ENCODE data around the gene KCNJ5. TPM values are rescaled to one million over a fixed set of nuclear protein-coding genes. Genes with fewer than 3 reads are reported as not detected.

The KCNJ5 gene
- total and polyA plus RNA-seq, 2 experiments from 2014 or later, result not detected

DNA sequence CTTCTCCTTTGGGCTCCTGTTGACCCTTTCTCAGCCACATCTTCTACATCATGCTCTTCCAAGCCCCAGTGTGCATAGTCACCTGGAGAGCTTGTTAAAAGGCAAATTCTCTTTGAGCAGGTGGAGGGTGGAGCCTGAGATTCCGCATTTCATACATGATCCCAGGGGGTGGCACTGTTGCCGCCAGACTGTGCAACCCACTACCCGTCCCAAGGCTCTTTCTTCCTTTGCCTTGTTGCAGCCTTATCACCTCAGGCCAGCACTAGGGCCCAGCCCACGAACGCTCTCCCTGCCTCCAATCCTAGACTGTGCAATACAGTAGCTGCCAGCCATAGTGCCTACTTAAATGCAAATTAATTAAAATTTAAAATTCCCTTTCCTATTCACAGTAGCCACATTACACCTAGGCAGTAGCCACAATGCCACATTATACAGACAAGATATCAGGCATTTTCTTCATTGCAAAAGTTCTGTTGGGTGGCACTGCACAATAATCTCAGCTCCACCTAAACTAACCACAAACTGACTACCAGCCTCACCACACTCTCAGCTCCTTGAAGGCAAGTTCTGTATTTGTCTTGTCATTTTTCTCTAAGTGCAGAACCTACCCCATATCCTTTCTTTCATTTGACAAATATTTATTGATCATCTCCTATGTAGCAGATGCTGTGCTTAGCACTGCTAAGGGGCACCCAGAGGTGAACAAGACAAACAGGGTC, 4.6 kb upstream of the KCNJ5 start:
- H3K36me3 Mint-ChIP-seq (ENCODE audit: low read depth), result no peaks in the 10 kb centered on the region
- H3K4me3 ChIP-seq, result no peak overlapping the region
- no peaks in the 10 kb centered on the region; the same call in 1 of the 3 replicates for H3K9me3 Mint-ChIP-seq
- no peaks in the 10 kb centered on the region; the same call in 1 of the 2 replicates for H3K36me3 ChIP-seq (ENCODE audit: insufficient read depth)
- H3K4me1 ChIP-seq (ENCODE audit: insufficient read depth), result peaks cover 18% of the 10 kb centered on the region; the same call in 1 of the 2 replicates
- ATAC-seq (peak; percentile 4; the same call in 1 of the 3 replicates), DNase-seq (ENCODE audit: low spot score) (peak; percentile 53)
- peaks cover 13% of the 10 kb centered on the region; the same call in 1 of the 2 replicates for H4K20me1 ChIP-seq (replicated peaks; ENCODE audit: insufficient read depth)
- TF ChIP-seq, protein P1, sequence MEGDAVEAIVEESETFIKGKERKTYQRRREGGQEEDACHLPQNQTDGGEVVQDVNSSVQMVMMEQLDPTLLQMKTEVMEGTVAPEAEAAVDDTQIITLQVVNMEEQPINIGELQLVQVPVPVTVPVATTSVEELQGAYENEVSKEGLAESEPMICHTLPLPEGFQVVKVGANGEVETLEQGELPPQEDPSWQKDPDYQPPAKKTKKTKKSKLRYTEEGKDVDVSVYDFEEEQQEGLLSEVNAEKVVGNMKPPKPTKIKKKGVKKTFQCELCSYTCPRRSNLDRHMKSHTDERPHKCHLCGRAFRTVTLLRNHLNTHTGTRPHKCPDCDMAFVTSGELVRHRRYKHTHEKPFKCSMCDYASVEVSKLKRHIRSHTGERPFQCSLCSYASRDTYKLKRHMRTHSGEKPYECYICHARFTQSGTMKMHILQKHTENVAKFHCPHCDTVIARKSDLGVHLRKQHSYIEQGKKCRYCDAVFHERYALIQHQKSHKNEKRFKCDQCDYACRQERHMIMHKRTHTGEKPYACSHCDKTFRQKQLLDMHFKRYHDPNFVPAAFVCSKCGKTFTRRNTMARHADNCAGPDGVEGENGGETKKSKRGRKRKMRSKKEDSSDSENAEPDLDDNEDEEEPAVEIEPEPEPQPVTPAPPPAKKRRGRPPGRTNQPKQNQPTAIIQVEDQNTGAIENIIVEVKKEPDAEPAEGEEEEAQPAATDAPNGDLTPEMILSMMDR (conservative IDR thresholded peaks at IDR 0.05; ENCODE audit: low read depth in 2 of 2), result peak; percentile 35 to 61; a peak in 2 of 4 replicates
- TF ChIP-seq, protein P2, sequence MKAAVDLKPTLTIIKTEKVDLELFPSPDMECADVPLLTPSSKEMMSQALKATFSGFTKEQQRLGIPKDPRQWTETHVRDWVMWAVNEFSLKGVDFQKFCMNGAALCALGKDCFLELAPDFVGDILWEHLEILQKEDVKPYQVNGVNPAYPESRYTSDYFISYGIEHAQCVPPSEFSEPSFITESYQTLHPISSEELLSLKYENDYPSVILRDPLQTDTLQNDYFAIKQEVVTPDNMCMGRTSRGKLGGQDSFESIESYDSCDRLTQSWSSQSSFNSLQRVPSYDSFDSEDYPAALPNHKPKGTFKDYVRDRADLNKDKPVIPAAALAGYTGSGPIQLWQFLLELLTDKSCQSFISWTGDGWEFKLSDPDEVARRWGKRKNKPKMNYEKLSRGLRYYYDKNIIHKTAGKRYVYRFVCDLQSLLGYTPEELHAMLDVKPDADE (IDR thresholded peaks at IDR 0.05), result no peak
- H3K27ac Mint-ChIP-seq, result no peak overlapping the region
- H3K4me3 Mint-ChIP-seq, result no peak overlapping the region
- H2AFZ ChIP-seq, result no peak overlapping the region
- H3K4me1 Mint-ChIP-seq, result peaks cover 30% of the 10 kb centered on the region
- peaks cover 62% of the 10 kb centered on the region for H3K27me3 ChIP-seq (ENCODE audit: insufficient read depth)
- H3K9me2 ChIP-seq (ENCODE audit: insufficient read depth), result no peaks in the 10 kb centered on the region
- H3K27me3 Mint-ChIP-seq (ENCODE audit: insufficient read depth, low read depth, poor library complexity), result peaks cover 57% of the 10 kb centered on the region
- H3K79me2 ChIP-seq (replicated peaks; ENCODE audit: insufficient read depth), result no peaks in the 10 kb centered on the region
- H3K27ac ChIP-seq (ENCODE audit: low read depth), result no peak overlapping the region
- no peaks in the 10 kb centered on the region for H3F3A ChIP-seq (replicated peaks; ENCODE audit: low read depth)
- no peak overlapping the region for H3K4me2 ChIP-seq

DNA sequence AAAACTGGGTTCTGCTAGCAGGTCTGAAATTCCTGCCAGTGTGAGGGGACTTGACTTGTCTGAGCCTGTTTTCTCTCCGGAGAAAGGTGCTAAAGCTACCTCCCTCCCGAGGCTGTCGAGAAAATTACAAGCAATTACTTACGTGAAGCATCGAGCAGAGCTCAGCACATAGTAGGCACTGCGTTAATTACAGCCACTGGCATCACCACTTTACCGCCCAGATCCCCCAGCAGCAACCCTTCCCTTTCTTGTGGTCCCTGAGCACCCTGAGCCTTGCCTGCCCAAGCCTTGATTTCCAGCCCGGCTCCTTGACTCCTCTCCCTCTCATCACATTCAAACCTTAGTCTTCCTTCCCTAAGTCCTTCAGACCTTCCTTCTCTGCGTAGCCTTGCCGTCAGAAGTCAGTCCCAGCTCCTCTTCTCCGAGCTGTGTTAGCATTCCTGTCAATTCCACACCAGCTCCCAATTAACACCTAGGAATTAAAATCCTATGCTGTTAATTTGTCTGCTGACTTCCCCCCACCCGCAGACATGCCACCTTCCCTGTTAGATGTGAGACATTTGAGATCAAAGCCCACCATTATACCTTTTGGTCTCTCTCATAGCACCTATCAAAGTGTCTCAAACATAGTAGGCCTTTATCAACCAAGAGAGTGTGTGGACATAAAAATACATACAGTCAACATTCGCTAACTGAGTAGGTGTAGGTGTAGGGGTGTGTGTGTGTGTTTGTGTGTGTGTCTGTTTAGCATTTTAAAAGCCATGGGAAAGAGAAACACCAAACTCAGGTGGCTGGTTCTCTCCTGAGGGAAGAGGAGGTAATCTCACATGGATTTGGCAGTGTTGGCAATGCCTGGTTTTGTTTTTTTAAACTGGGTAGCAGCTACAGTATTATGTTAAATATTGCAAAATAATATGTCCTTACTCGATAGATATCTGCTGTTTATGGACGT, 2.8 kb upstream of the KCNJ5 start:
- Histone ChIP-seq H3K79me2 (replicated peaks; ENCODE audit: insufficient read depth) (no peaks in the 10 kb centered on the region), H2AFZ (no peak overlapping the region), H3K27ac (ENCODE audit: low read depth) (no peak overlapping the region), H3K4me3 (no peak overlapping the region), H3K4me1 (ENCODE audit: insufficient read depth) (peaks cover 29% of the 10 kb centered on the region), H3K4me2 (0 out of 2 replicates have a peak overlapping the region, but pooled peaks have one; percentile 37), H3F3A (replicated peaks; ENCODE audit: low read depth) (peaks cover 3% of the 10 kb centered on the region; the same call in 1 of the 2 replicates), H3K9me2 (ENCODE audit: insufficient read depth) (no peaks in the 10 kb centered on the region), H3K36me3 (ENCODE audit: insufficient read depth) (no peaks in the 10 kb centered on the region; the same call in 1 of the 2 replicates), H4K20me1 (replicated peaks; ENCODE audit: insufficient read depth) (peaks cover 16% of the 10 kb centered on the region; the same call in 1 of the 2 replicates), H3K27me3 (ENCODE audit: insufficient read depth) (peaks cover 79% of the 10 kb centered on the region)
- ATAC-seq (peak; percentile 38), DNase-seq (ENCODE audit: low spot score) (peak; percentile 83)
- Mint-ChIP-seq H3K27ac (no peak overlapping the region), H3K4me3 (no peak overlapping the region; the same call in 2 of the 3 replicates), H3K9me3 (no peaks in the 10 kb centered on the region; the same call in 1 of the 3 replicates), H3K36me3 (ENCODE audit: low read depth) (no peaks in the 10 kb centered on the region), H3K4me1 (peaks cover 47% of the 10 kb centered on the region), H3K27me3 (ENCODE audit: insufficient read depth, low read depth, poor library complexity) (peaks cover 73% of the 10 kb centered on the region)
- TF ChIP-seq, protein P3, sequence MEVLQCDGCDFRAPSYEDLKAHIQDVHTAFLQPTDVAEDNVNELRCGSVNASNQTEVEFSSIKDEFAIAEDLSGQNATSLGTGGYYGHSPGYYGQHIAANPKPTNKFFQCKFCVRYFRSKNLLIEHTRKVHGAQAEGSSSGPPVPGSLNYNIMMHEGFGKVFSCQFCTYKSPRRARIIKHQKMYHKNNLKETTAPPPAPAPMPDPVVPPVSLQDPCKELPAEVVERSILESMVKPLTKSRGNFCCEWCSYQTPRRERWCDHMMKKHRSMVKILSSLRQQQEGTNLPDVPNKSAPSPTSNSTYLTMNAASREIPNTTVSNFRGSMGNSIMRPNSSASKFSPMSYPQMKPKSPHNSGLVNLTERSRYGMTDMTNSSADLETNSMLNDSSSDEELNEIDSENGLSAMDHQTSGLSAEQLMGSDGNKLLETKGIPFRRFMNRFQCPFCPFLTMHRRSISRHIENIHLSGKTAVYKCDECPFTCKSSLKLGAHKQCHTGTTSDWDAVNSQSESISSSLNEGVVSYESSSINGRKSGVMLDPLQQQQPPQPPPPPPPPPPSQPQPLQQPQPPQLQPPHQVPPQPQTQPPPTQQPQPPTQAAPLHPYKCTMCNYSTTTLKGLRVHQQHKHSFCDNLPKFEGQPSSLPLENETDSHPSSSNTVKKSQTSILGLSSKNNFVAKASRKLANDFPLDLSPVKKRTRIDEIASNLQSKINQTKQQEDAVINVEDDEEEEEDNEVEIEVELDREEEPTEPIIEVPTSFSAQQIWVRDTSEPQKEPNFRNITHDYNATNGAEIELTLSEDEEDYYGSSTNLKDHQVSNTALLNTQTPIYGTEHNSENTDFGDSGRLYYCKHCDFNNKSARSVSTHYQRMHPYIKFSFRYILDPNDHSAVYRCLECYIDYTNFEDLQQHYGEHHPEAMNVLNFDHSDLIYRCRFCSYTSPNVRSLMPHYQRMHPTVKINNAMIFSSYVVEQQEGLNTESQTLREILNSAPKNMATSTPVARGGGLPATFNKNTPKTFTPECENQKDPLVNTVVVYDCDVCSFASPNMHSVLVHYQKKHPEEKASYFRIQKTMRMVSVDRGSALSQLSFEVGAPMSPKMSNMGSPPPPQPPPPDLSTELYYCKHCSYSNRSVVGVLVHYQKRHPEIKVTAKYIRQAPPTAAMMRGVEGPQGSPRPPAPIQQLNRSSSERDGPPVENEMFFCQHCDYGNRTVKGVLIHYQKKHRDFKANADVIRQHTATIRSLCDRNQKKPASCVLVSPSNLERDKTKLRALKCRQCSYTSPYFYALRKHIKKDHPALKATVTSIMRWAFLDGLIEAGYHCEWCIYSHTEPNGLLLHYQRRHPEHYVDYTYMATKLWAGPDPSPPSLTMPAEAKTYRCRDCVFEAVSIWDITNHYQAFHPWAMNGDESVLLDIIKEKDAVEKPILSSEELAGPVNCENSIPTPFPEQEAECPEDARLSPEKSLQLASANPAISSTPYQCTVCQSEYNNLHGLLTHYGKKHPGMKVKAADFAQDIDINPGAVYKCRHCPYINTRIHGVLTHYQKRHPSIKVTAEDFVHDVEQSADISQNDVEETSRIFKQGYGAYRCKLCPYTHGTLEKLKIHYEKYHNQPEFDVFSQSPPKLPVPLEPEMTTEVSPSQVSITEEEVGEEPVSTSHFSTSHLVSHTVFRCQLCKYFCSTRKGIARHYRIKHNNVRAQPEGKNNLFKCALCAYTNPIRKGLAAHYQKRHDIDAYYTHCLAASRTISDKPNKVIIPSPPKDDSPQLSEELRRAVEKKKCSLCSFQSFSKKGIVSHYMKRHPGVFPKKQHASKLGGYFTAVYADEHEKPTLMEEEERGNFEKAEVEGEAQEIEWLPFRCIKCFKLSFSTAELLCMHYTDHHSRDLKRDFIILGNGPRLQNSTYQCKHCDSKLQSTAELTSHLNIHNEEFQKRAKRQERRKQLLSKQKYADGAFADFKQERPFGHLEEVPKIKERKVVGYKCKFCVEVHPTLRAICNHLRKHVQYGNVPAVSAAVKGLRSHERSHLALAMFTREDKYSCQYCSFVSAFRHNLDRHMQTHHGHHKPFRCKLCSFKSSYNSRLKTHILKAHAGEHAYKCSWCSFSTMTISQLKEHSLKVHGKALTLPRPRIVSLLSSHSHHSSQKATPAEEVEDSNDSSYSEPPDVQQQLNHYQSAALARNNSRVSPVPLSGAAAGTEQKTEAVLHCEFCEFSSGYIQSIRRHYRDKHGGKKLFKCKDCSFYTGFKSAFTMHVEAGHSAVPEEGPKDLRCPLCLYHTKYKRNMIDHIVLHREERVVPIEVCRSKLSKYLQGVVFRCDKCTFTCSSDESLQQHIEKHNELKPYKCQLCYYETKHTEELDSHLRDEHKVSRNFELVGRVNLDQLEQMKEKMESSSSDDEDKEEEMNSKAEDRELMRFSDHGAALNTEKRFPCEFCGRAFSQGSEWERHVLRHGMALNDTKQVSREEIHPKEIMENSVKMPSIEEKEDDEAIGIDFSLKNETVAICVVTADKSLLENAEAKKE (CRISPR knock-in tag; IDR thresholded peaks at IDR 0.05), result no peak
- TF ChIP-seq, protein P2 (IDR thresholded peaks at IDR 0.05), result no peak
- TF ChIP-seq, protein P1 (conservative IDR thresholded peaks at IDR 0.05; ENCODE audit: low read depth in 2 of 2), result peak; percentile 42 to 51

Data from GM23338 (cell line).